IgD-negative memory B cell (primary cell): Measurements from ENCODE around the gene MAPKAP1. TPM values are rescaled to one million over a fixed set of nuclear protein-coding genes. Genes with fewer than 3 reads are reported as not detected.
"Not testable (repeated sequence)": the region's sequence is repeated elsewhere in the genome, so short reads cannot be mapped to it uniquely, and the experiment has no call there.

Source experiments
- H3K27ac Mint-ChIP-seq, 3 donors: one replicate each; pipeline ENCODE4 v1.8.0; 2020 to 2022; ENCODE audit warnings: mild to moderate bottlenecking in 3 of 3, mixed read lengths in 3 of 3, moderate library complexity in 1 of 3
- H3K27me3 Mint-ChIP-seq: one replicate; pipeline ENCODE4 v1.8.0; 2021; ENCODE audit warnings: mixed read lengths
- H3K36me3 Mint-ChIP-seq: one replicate; pipeline ENCODE4 v1.8.0; 2020; ENCODE audit warnings: mild to moderate bottlenecking, mixed read lengths
- H3K4me1 Mint-ChIP-seq, 3 donors: one replicate each; pipeline ENCODE4 v1.8.0; 2020 to 2022; ENCODE audit warnings: mixed read lengths in 3 of 3, mild to moderate bottlenecking in 1 of 3
- H3K4me3 Mint-ChIP-seq, 4 donors: one replicate each; pipeline ENCODE4 v1.8.0; 2020 to 2022; ENCODE audit warnings: mild to moderate bottlenecking in 4 of 4, mixed read lengths in 4 of 4, moderate library complexity in 3 of 4
- H3K9me3 Mint-ChIP-seq, 3 donors: one replicate each; pipeline ENCODE4 v1.8.0; 2020 to 2021; ENCODE audit warnings: mixed read lengths in 3 of 3, mild to moderate bottlenecking in 1 of 3
- polyA plus RNA-seq: library from polyadenylated mRNA; unstranded; fragments of 300-500 nt; fragmentation: Illumina TruSeq; gene quantifications from one replicate; pipeline ENCODE4 v1.2.3, GENCODE V29; 2021

The MAPKAP1 gene
- polyA plus RNA-seq, 1 donor from 2014 or later, result 74.7 TPM

DNA sequence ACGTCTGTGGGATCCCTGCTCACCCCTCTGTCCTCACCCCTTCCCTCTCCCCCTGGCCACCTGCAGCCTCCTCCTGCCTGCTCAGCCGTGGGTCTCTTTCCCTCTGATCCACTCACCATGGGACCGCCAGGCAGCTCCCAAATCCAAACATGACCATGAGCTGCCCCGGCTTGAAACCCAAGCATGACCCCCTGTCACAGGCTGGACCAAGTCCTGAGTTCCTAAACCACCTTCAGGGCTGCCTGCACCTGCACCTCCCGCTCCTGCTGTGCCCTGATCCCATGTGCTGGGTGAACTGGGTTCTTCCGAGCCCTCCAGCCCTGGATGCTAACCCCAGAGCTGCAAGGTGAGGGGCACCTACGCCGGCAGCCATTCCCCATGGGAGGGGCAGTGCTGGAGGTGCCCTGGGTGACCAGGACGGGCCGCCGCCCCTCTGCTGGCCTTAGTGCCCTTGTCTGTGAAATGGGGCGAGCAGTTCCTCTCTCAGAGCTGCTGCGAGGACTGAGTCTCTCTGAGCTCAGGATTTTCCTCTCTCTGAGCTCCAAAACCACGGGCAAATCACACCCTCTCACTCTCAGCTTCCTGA is 295.7 kb downstream of the MAPKAP1 start:
- no peaks in the 10 kb centered on the region for H3K36me3 Mint-ChIP-seq
- H3K4me3 Mint-ChIP-seq, result peak overlapping the region in 1 of 4 donors; percentile 12
- H3K9me3 Mint-ChIP-seq, result peaks cover 0 to 3% (median 0%) of the 10 kb centered on the region in 3 donors

DNA sequence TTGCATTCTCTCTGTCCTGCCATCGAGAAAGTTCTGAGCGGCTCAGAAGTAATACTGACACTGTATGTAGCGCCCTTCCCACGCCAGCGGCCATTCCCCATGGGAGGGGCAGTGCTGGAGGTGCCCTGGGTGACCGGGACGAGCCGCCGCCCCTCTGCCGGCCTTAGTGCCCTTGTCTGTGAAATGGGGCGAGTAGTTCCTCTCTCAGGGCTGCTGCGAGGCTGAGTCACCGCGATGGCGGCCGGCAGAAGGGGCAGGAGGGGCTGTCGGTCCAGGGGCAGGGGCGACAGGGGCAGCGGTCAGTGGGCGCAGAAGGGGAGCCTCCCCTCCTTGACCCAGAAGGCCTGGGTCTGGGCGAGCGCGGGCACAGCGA is 296.5 kb downstream of the MAPKAP1 start:
- H3K4me1 Mint-ChIP-seq, result peaks cover 0 to 11% (median 9%) of the 10 kb centered on the region in 3 donors
- peaks cover 0 to 3% (median 0%) of the 10 kb centered on the region in 3 donors for H3K9me3 Mint-ChIP-seq
- peak overlapping the region in 2 of 3 donors; percentile 14 to 80 for H3K27ac Mint-ChIP-seq
- peaks cover 16% of the 10 kb centered on the region for H3K27me3 Mint-ChIP-seq
- H3K4me3 Mint-ChIP-seq, result peak overlapping the region in 2 of 4 donors; percentile 61 to 78
- H3K36me3 Mint-ChIP-seq, result no peaks in the 10 kb centered on the region

More for the DNA sequence above, 295.7 kb downstream of the MAPKAP1 start:
- Mint-ChIP-seq H3K27me3 (peaks cover 16% of the 10 kb centered on the region), H3K4me1 (peaks cover 0 to 11% (median 9%) of the 10 kb centered on the region in 3 donors), H3K27ac (peak overlapping the region in 1 of 3 donors; percentile 16)

DNA sequence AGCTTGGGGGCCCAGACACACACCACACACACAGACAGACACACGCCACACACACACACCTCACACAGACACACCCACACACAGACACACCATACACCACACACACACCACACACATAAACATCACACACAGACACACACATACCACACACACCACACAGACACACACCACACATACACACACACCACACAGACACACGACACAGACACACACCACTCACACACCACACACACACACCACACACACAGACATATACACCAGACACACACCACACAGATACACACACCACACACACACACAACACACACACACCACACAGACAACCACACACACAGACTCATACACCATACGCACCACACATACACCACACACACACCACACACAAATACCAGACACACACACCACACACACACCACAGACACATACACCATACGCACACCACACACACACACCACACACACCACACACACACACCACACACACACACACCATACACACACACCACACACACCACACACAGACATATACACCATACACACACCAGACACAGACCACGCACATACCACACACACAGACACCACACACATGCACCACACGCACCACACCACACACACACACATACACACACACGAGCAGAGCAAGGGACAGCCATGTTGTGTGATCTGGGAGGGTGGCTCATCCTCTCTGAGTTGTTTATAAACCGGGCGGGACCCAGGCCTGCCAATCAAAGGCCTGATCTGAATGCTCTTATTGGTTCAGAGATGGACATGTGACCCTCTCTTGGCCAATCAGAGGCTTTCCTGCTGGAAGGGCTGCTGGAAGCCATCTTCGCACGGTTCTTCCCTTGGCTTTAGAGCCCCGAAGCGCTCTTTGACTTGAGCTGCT is 297.1 kb downstream of the MAPKAP1 start:
- Mint-ChIP-seq H3K36me3 (no peaks in the 10 kb centered on the region), H3K27ac (peak overlapping the region; percentile 14 to 95 (median 80))

DNA sequence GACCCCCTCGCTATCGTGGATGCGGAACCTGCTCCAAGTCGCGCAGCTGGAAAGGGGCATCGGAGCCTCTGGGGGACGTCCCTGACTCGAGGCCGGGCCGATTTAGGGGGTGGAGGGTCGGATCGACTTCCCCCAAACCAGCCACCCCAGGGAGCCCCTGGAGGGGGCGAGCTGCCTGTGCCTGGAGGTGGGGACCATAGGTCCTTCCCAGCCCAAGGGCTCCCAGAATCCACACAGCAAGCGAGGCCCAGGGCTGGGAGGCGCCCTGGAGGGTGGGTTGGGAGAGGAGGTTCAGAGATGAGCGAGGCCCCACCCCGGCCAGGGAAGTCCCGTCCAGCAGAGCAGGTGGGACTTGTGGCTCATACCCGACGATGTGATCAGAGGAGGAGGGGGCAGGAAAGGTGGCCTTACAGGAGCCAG is 297.8 kb downstream of the MAPKAP1 start:
- H3K36me3 Mint-ChIP-seq, result no peaks in the 10 kb centered on the region
- no peak overlapping the region for H3K27ac Mint-ChIP-seq
- peak overlapping the region in 1 of 4 donors; percentile 77 for H3K4me3 Mint-ChIP-seq
- peaks cover 16% of the 10 kb centered on the region for H3K27me3 Mint-ChIP-seq
- H3K4me1 Mint-ChIP-seq, result peaks cover 0 to 11% (median 9%) of the 10 kb centered on the region in 3 donors
- H3K9me3 Mint-ChIP-seq, result peaks cover 0 to 3% (median 0%) of the 10 kb centered on the region in 3 donors

More for the DNA sequence above, 297.1 kb downstream of the MAPKAP1 start:
- H3K27me3 Mint-ChIP-seq, result peaks cover 16% of the 10 kb centered on the region
- peak overlapping the region in 3 of 4 donors; percentile 61 to 87 (median 78) for H3K4me3 Mint-ChIP-seq
- peaks cover 0 to 11% (median 9%) of the 10 kb centered on the region in 3 donors for H3K4me1 Mint-ChIP-seq
- H3K9me3 Mint-ChIP-seq, result peaks cover 0 to 3% (median 0%) of the 10 kb centered on the region in 3 donors

DNA sequence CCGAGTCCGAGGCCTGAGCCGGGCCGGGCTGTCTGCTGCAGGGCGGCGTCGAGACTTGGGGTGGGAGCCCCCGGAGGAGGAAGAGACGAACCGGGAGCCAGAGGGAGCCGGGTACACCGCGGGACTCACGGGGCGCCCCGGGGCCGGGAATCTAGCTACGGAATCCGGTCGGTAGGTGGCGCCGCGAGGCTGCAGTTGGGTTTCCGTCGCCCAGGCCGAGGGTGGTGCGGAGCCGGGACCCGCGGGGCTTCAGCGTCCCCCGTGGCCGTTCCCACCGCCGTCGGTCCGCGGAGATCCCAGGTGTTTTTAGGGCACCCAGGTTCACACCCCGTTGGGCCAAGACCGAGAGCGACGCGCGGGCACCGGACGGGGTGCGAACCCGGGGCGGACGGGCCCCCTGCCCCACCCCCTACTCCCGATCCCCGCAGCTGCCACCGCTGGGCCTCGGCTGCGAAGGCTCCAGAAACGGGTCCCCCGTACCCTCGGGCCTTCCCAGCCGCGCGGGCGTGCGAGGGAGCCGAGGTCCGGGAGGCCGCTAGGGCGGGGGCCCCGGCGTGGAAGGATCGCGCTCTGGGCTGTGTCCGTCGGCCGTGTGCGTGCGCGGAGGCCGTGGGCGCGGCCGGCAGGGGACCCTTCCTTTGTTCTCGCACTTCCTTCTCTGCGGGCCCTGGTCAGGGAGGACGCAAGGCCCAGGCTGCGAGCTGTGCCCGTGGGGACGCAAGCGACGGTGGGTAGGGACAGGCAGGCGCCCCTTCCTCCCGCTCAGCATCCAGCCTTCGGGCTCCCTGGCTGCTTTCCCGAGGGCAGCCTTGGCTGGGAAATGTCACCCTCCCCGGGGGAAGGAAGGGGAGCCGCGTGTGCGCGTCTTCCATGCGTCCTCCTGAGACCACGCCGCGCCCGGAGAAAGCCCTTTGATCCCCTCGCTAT is 298.8 kb downstream of the MAPKAP1 start:
- Mint-ChIP-seq H3K4me1 (peaks cover 0 to 11% (median 9%) of the 10 kb centered on the region in 3 donors), H3K9me3 (peaks cover 0 to 3% (median 0%) of the 10 kb centered on the region in 3 donors), H3K36me3 (no peaks in the 10 kb centered on the region), H3K27ac (no peak overlapping the region), H3K4me3 (peak overlapping the region; percentile 71 to 93 (median 85)), H3K27me3 (peaks cover 16% of the 10 kb centered on the region)

DNA sequence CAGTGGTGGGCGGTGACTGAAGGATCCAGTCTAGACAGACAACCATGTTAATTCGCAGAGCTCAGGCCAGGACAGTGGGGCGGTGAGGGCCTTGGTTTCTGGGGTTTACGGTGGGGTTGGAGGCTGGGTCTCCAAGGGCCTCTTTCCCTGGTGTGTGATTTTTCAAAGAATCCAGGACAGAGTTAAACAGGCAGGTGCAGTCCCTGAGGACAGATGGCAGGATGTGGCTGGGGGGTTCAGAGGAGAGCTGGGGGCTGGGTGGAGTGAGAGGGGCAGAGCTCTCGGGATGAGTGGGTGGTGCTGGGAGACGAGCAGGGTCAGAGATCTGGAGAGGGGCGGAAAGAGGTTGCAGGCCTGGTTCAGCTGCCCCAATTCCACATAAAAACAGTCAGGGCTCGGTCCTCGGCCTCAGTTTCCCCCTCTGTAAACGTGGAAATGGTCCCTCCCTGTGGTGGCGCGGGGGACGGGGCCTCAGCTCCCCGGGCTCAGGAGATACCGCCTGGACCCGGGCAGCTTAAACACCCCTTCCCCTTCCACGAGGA is 299.5 kb downstream of the MAPKAP1 start:
- Mint-ChIP-seq H3K4me3 (peak overlapping the region; percentile 52 to 93 (median 72)), H3K27me3 (peaks cover 16% of the 10 kb centered on the region), H3K27ac (no peak overlapping the region), H3K36me3 (no peaks in the 10 kb centered on the region), H3K9me3 (peaks cover 0 to 3% (median 0%) of the 10 kb centered on the region in 3 donors), H3K4me1 (peaks cover 0 to 11% (median 9%) of the 10 kb centered on the region in 3 donors)

DNA sequence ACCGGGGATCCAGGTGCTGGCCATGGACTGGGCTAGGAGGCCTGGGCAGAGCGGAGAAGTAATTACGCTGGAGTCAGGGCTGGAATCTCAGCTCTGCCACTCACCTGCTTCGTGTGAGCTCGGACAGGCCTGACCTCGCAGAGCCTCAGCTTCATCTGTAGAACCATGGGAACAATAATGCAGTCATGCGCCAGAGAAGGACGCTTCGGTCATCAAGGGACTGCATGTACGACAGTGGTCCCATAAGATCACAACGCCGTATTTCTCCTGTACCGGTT is 300.3 kb downstream of the MAPKAP1 start:
- peak overlapping the region in 2 of 4 donors; percentile 76 to 93 for H3K4me3 Mint-ChIP-seq
- peaks cover 16% of the 10 kb centered on the region for H3K27me3 Mint-ChIP-seq

DNA sequence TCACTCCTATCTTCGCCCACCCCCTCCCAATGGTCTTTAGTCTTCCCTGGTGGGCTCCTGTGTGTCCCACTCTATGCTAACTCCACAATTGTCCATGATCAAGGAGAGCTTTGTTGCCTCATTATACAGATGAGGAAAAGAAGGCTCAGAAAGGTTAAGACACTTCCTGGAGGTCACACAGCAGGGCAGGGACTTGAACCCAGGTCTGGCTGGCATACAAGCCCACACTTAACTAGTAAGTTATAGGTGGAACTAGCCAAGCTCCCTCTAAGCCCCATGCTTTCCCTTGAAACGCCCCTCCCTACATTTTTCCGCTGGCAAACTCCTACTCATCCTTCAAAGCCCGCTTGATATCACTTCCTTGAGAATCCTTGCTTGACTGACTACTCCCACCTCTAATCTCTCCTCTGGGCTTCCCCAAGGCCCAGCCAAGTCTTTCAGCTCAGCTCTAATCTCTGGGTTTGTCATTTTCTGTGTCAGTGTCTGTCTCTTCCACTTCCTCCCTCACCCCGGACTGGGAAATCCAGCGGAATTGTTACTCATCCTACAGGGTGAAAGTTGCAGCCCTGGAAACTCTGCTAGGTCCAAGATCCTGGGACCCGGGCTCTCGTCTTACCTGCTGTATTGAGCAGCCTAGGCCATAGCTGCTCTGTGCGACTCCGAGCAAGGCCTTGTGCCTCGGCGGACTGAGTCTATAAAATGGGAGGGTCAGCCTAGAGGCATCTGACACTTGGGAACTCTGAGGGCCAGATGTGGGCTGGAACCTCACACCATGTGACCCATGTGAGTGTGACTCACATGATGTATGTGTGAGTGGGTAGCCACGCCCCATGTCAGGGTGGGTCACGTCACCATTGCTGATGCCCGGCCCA is 300.8 kb downstream of the MAPKAP1 start:
- peak overlapping the region in 1 of 4 donors; percentile 93 for H3K4me3 Mint-ChIP-seq
- peaks cover 14% of the 10 kb centered on the region for H3K27me3 Mint-ChIP-seq
- peaks cover 0 to 11% (median 9%) of the 10 kb centered on the region in 3 donors for H3K4me1 Mint-ChIP-seq
- H3K36me3 Mint-ChIP-seq, result no peaks in the 10 kb centered on the region
- no peak overlapping the region for H3K27ac Mint-ChIP-seq
- peaks cover 0 to 3% (median 0%) of the 10 kb centered on the region in 3 donors for H3K9me3 Mint-ChIP-seq

More for the DNA sequence above, 300.3 kb downstream of the MAPKAP1 start:
- Mint-ChIP-seq H3K4me1 (peaks cover 0 to 11% (median 9%) of the 10 kb centered on the region in 3 donors), H3K36me3 (no peaks in the 10 kb centered on the region), H3K9me3 (peaks cover 0 to 3% (median 0%) of the 10 kb centered on the region in 3 donors), H3K27ac (no peak overlapping the region)

DNA sequence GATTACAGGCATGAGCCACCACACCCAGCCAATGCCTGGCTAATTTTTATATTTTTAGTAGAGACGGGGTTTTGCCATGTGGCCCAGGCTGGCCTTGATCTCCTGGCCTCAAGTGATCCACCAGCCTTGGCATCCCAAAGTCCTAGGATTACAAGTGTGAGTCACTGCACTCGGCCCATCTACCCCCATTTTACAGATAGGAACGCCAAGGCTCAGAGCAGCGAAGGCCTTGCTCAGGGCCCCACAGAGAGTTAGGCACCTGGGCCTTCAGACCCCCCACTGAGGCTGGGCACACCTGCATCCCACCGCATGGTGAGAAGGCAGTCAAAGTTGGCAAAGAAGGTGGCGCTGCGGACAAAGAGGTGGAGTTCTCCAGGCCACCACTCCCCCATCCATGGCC is 302.3 kb downstream of the MAPKAP1 start:
- Mint-ChIP-seq H3K27ac (no peak overlapping the region), H3K27me3 (peaks cover 12% of the 10 kb centered on the region), H3K4me3 (no peak overlapping the region), H3K4me1 (peaks cover 0 to 5% (median 4%) of the 10 kb centered on the region in 3 donors), H3K9me3 (no peaks in the 10 kb centered on the region), H3K36me3 (no peaks in the 10 kb centered on the region)

DNA sequence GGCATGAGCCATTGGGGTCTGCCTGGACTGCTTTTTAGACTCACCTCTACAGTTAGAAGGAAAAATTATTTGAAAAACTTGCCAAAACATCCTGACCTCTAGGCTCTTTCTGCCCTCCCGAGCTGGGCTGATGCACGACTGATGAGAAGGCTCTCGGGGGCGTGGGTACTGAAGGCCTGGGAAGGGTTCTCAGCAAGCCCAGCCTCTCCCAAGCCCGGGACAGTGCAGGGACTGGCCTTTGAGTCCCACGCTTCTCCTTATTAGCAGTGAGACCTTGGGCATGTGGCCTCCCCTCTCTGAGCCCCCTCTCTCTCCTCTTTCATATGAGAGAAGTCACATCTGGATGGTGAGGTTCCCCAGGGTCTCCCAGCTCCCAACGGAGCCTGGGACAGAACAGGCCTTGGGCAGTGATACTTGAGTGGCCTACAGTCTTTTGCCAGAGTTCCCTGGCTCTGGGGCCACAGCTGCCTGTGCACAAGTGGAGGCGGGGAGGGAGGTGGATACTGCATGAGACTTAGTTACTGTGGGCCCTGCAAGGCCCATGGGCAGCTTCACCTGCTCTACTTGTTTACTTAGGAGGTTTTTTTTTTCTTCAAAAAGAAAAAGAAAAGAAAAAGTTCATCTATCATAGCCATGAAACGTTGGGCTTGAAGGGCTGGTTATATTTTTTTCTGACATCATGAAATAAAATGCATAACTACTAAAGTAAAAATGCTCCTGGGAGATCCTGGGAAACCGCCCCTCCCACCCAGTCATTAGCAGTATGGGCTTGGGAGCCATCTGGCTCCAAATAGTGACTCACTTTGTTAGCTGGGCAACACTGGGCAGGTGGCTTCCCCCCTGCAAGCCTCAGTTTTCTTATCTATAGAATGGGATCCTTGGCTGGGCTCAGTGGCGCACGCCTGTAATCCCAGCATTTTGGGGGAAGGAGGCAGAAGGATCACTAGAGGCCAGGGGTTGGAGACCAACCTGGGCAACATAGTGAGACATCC is 306.0 kb downstream of the MAPKAP1 start:
- Mint-ChIP-seq H3K36me3 (no peaks in the 10 kb centered on the region), H3K27ac (peak overlapping the region in 1 of 3 donors; percentile 47), H3K27me3 (no peaks in the 10 kb centered on the region), H3K9me3 (no peaks in the 10 kb centered on the region), H3K4me3 (no peak overlapping the region), H3K4me1 (no peaks in the 10 kb centered on the region)

DNA sequence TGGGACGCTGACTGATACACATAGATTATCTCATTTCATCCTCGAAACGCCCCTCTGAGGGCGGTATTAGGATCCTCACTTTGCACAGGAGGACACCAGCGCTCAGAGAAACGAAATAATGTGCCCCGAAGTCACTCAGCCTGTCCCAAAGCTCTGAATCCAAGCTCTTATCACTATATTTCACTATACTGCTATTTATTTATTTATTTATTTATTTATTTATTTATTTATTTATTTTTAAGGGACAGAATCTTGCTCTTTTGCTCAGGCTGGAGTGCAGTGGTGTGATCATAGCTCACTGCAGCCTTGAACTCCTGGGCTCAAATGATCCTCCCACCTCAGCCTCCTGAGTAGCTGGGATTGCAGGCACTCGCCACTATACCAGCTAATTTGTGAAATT is 306.8 kb downstream of the MAPKAP1 start:
- H3K4me1 Mint-ChIP-seq, H3K27ac Mint-ChIP-seq, H3K9me3 Mint-ChIP-seq, H3K4me3 Mint-ChIP-seq, H3K27me3 Mint-ChIP-seq, H3K36me3 Mint-ChIP-seq: not testable (repeated sequence)

DNA sequence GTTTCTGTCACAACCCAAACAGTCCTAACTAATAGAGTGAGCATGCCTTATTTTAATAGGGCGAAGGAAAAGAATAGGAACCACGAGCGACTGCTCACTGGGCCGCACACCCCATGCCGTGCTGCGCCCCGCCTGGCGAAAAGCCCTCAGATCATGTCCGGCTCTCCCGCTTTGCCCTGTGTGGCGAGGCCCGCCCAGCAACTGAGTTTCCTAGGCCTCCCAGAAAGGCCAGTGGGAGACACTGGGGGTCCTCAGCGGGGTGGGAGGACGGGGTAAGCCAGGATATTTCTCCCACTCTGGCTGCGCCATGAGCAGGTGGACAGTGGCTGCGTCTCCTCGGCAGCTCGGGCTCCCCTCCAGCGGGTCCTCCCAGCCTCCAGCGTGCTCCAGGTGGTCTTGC is 307.3 kb downstream of the MAPKAP1 start:
- H3K4me1 Mint-ChIP-seq, result no peaks in the 10 kb centered on the region

DNA sequence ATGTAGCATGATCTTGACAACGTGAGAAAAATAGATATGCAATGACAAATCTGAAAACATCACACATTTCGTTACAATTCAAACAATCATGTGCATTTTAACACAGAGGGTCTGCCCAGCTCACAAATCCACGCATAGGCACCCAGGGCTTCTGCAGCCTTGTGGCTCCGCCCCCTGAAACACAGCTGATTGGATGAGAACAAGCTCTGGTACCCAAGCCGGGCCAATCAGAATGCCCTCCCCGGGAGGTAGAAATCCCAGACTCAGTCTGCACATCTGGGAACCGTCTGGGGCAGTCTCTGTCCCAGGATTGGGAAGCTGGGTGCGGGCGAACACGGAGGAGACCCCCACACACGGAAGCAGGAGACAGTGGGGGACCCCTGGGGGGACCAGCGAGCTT is 307.8 kb downstream of the MAPKAP1 start:
- Mint-ChIP-seq H3K27ac (no peak overlapping the region), H3K36me3 (peaks cover 1% of the 10 kb centered on the region), H3K9me3 (no peaks in the 10 kb centered on the region), H3K4me1 (no peaks in the 10 kb centered on the region), H3K27me3 (no peaks in the 10 kb centered on the region), H3K4me3 (no peak overlapping the region)

More for the DNA sequence above, 307.3 kb downstream of the MAPKAP1 start:
- H3K27ac Mint-ChIP-seq, result no peak overlapping the region
- no peaks in the 10 kb centered on the region for H3K9me3 Mint-ChIP-seq
- H3K36me3 Mint-ChIP-seq, result peaks cover 1% of the 10 kb centered on the region
- no peak overlapping the region for H3K4me3 Mint-ChIP-seq
- H3K27me3 Mint-ChIP-seq, result no peaks in the 10 kb centered on the region
